OCI-LY1 (cell line): ENCODE results near the gene HMMR.
"Not testable (repeated sequence)": the region's sequence is repeated elsewhere in the genome, so short reads cannot be mapped to it uniquely, and the experiment has no call there.

ENCODE experiments used
- H2AFZ ChIP-seq: fragments of 200-600 bp; sonication (generic), shearing (Covaris generic); 2 replicates; pipeline ENCODE4 v1.6.0; 2014; ENCODE audit warnings: antibody characterized with exemption, mild to moderate bottlenecking, low read length
- H3F3A ChIP-seq: fragments of 200-600 bp; sonication (generic), shearing (Covaris generic); 2 replicates; pipeline ENCODE4 v1.6.0; 2014; ENCODE audit warnings: mild to moderate bottlenecking, antibody characterized with exemption, low read length, moderate library complexity; ENCODE audit not compliant: insufficient read depth
- H3K27ac ChIP-seq: fragments of 200-600 bp; sonication (generic); 2 replicates; pipeline ENCODE4 v1.5.1; 2014; ENCODE audit warnings: low read length, mixed run types, mild to moderate bottlenecking, low read depth; ENCODE audit not compliant: poor library complexity, severe bottlenecking
- H3K27me3 ChIP-seq: fragments of 200-600 bp; sonication (generic); 2 replicates; pipeline ENCODE4 v1.6.0; 2014; ENCODE audit warnings: antibody characterized with exemption, mild to moderate bottlenecking, low read length, moderate library complexity; ENCODE audit not compliant: insufficient read depth
- H3K36me3 ChIP-seq: fragments of 200-600 bp; sonication (generic); 2 replicates; pipeline ENCODE4 v1.6.1; 2014; ENCODE audit warnings: mild to moderate bottlenecking, antibody characterized with exemption, low read length, moderate library complexity, mixed read lengths; ENCODE audit not compliant: insufficient read depth
- H3K4me1 ChIP-seq: fragments of 200-600 bp; sonication (generic); 2 replicates; pipeline ENCODE4 v1.5.1; 2014; ENCODE audit warnings: mild to moderate bottlenecking, low read length, moderate library complexity; ENCODE audit not compliant: insufficient read depth, severe bottlenecking
- H3K4me2 ChIP-seq: fragments of 200-600 bp; sonication (generic), shearing (Covaris generic); 2 replicates; pipeline ENCODE4 v1.6.1; 2014; ENCODE audit warnings: low read length
- H3K4me3 ChIP-seq: fragments of 200-600 bp; sonication (generic); 2 replicates; pipeline ENCODE4 v1.5.1; 2014; ENCODE audit warnings: low read length, low read depth, mild to moderate bottlenecking, mixed read lengths; ENCODE audit not compliant: poor library complexity, severe bottlenecking
- H3K79me2 ChIP-seq: fragments of 200-600 bp; shearing (Covaris generic); 2 replicates; pipeline ENCODE4 v1.6.1; 2016; ENCODE audit warnings: mixed run types, low read length, mixed read lengths; ENCODE audit not compliant: insufficient read depth
- H3K9ac ChIP-seq: fragments of 200-600 bp; sonication (generic), shearing (Covaris generic); 2 replicates; pipeline ENCODE4 v1.6.1; 2014; ENCODE audit warnings: mild to moderate bottlenecking, low read length, mixed read lengths
- H3K9me2 ChIP-seq: fragments of 200-600 bp; sonication (generic), shearing (Covaris generic); 2 replicates; pipeline ENCODE4 v1.6.1; 2014; ENCODE audit warnings: low read depth, mild to moderate bottlenecking, low read length, mixed read lengths
- H3K9me3 ChIP-seq: fragments of 200-600 bp; shearing (Covaris generic); 2 replicates; pipeline ENCODE4 v1.6.1; 2014; ENCODE audit warnings: low read length, mixed read lengths
- H4K20me1 ChIP-seq: fragments of 200-600 bp; sonication (generic), shearing (Covaris generic); 2 replicates; pipeline ENCODE4 v1.6.0; 2016; ENCODE audit warnings: mild to moderate bottlenecking, low read length; ENCODE audit not compliant: insufficient read depth
- CTCF ChIP-seq: fragments of 200-600 bp; sonication (generic), shearing (Covaris generic); IDR thresholded peaks from 2 replicates; pipeline ENCODE4 v1.5.1; 2017; ENCODE audit warnings: mild to moderate bottlenecking, antibody characterized with exemption, low read length, moderate library complexity, mixed read lengths
- EZH2 ChIP-seq: fragments of 200-600 bp; sonication (generic), shearing (Covaris generic); IDR thresholded peaks from 2 replicates; pipeline ENCODE4 v1.8.0; 2017; ENCODE audit warnings: borderline replicate concordance, mixed run types, mild to moderate bottlenecking, antibody characterized with exemption, low read length, moderate library complexity, mixed read lengths

HMMR gene

DNA sequence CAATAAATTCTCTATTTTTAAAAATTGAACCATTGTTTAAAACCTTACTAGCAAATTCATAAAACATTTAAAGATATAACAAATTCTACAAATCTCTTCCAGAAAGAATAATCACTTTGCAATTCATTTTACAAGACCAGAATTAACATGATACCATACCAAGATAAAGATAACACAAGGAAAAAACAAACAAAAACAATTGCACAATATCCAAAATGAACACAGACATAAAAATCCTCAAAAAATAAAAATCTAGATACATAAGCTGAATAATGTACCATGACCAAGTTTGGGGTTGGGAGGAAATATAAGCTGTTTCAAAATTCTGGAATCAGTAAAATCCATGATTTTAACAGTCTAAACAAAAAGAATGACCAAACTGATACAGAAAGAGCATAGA is 11.9 kb upstream of the HMMR start:
- no peaks in the 10 kb centered on the region for H3F3A ChIP-seq
- no peak overlapping the region for H3K27ac ChIP-seq
- no peaks in the 10 kb centered on the region for H3K27me3 ChIP-seq
- H3K9me3 ChIP-seq, result no peaks in the 10 kb centered on the region
- H3K9ac ChIP-seq, result no peak overlapping the region
- H3K4me3 ChIP-seq, result no peak overlapping the region
- no peak overlapping the region for H2AFZ ChIP-seq
- no peaks in the 10 kb centered on the region for H4K20me1 ChIP-seq
- H3K79me2 ChIP-seq, result no peaks in the 10 kb centered on the region
- no peaks in the 10 kb centered on the region for H3K9me2 ChIP-seq
- TF ChIP-seq EZH2 (no peak), CTCF (no peak)
- no peak overlapping the region for H3K4me2 ChIP-seq
- peaks cover 98% of the 10 kb centered on the region for H3K36me3 ChIP-seq
- H3K4me1 ChIP-seq, result no peaks in the 10 kb centered on the region

DNA sequence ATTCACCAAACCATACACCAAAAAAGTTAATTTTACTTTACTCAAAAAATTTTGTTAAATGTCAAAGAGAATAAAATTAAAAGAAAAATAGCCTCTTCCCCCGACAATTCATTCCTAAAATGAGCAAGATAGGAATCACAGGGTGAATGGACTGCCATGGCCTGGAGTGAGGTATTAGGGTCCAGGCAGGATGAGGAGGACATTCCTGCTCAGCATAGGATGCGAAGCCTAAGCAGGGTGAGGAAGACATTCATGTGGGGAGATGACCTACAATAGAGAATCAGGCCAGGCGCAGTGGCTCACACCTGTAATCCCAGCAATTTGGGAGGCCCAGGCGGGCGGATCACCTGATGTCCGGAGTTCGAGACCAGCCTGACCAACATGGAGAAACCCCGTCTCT is 8.9 kb upstream of the HMMR start:
- Histone ChIP-seq H3K4me2 (no peak overlapping the region), H2AFZ (no peak overlapping the region), H3K27me3 (no peaks in the 10 kb centered on the region), H4K20me1 (no peaks in the 10 kb centered on the region), H3K9me3 (no peaks in the 10 kb centered on the region), H3K79me2 (no peaks in the 10 kb centered on the region), H3K9ac (no peak overlapping the region), H3K4me3 (no peak overlapping the region), H3K27ac (no peak overlapping the region), H3K9me2 (no peaks in the 10 kb centered on the region), H3K4me1 (no peaks in the 10 kb centered on the region), H3K36me3 (peaks cover 96% of the 10 kb centered on the region), H3F3A (no peaks in the 10 kb centered on the region)
- no peak for TF ChIP-seq CTCF
- no peak for TF ChIP-seq EZH2

DNA sequence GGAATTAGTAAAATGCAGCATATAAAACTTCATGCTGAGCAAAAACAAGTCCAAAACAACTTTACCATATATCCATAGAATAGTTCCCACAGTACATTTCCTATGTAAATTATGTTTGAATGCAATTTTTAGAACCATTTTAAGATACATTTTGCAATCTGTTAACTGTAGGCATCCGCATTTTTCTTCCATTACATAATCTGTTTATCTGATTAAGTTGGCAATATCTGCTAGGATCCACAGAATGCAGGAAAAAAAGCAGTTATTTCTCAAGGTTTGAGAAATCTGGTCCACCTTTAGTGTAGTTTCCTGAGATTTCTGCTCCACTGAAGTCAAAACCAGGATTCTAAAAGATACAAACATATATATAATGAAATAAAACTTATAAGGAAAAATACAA is 6.7 kb upstream of the HMMR start:
- H3K4me2 ChIP-seq, result no peak overlapping the region
- peaks cover 75% of the 10 kb centered on the region for H3K36me3 ChIP-seq
- H3F3A ChIP-seq, result no peaks in the 10 kb centered on the region

GRCh38 chr5:163455406-163455805 is 5.0 kb upstream of the HMMR start:
- H2AFZ ChIP-seq, result not testable (repeated sequence)

More for the DNA sequence above, 6.7 kb upstream of the HMMR start:
- no peak overlapping the region for H2AFZ ChIP-seq
- H3K79me2 ChIP-seq, result peaks cover 17% of the 10 kb centered on the region
- no peaks in the 10 kb centered on the region for H3K27me3 ChIP-seq
- TF ChIP-seq CTCF, result no peak
- no peak overlapping the region for H3K9ac ChIP-seq
- H3K4me1 ChIP-seq, result peaks cover 16% of the 10 kb centered on the region
- H3K9me3 ChIP-seq, result no peaks in the 10 kb centered on the region
- H3K4me3 ChIP-seq, result no peak overlapping the region
- H4K20me1 ChIP-seq, result no peaks in the 10 kb centered on the region
- no peak overlapping the region for H3K27ac ChIP-seq
- no peaks in the 10 kb centered on the region for H3K9me2 ChIP-seq

More at GRCh38 chr5:163455406-163455805, 5.0 kb upstream of the HMMR start:
- not testable (repeated sequence) for H3K9me3 ChIP-seq, H3K4me2 ChIP-seq, H4K20me1 ChIP-seq, H3K4me3 ChIP-seq, H3K9me2 ChIP-seq, H3K27me3 ChIP-seq, H3K27ac ChIP-seq, H3F3A ChIP-seq, H3K9ac ChIP-seq
- Histone ChIP-seq H3K4me1 (peaks cover 18% of the 10 kb centered on the region), H3K36me3 (peaks cover 59% of the 10 kb centered on the region), H3K79me2 (peaks cover 25% of the 10 kb centered on the region)
